C4-2B (cell line): Measurements from ENCODE around the gene ANXA2R.

Source experiments
- CTCF ChIP-seq: fragments of 450-650 bp; conservative IDR thresholded peaks from 2 replicates; pipeline ENCODE4 v1.5.1; 2017; ENCODE audit warnings: mild to moderate bottlenecking
- ZFX ChIP-seq: fragments of 450-650 bp; IDR thresholded peaks from 2 replicates; pipeline ENCODE4 v1.6.1; 2017

DNA sequence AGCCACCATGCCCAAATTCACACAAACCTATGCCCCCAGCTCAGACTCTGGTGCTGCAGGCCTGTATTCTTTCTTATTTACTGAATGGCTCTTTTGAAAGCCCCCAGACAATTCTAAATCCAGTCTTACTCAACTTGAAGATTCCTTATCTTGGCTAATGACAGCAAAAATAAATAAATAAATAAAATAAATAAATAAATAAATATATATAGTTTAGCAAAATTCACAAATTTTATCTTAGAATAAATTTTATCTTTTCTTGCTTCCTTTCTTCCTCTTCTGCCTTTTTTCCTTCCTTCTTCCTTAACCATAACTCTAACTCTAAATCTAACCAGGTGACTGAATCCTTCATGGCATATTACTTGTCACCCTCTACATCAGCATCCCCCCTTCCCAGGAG lies 25.6 kb downstream of the ANXA2R start:
- no peak for TF ChIP-seq CTCF
- TF ChIP-seq ZFX = no peak
